CMK (cell line): Measurements from ENCODE around the gene BLVRB.
"Not testable (repeated sequence)": the region's sequence is repeated elsewhere in the genome, so short reads cannot be mapped to it uniquely, and the experiment has no call there.

ENCODE experiments used
- DNase-seq: peaks from one replicate; pipeline ENCODE4 v3.0.0-alpha.2; 2010; ENCODE audit warnings: low read depth

BLVRB gene

GRCh38 chr19:40486017-40486416 lies 20.5 kb upstream of the BLVRB start:
- DNase-seq, result no peak

DNA sequence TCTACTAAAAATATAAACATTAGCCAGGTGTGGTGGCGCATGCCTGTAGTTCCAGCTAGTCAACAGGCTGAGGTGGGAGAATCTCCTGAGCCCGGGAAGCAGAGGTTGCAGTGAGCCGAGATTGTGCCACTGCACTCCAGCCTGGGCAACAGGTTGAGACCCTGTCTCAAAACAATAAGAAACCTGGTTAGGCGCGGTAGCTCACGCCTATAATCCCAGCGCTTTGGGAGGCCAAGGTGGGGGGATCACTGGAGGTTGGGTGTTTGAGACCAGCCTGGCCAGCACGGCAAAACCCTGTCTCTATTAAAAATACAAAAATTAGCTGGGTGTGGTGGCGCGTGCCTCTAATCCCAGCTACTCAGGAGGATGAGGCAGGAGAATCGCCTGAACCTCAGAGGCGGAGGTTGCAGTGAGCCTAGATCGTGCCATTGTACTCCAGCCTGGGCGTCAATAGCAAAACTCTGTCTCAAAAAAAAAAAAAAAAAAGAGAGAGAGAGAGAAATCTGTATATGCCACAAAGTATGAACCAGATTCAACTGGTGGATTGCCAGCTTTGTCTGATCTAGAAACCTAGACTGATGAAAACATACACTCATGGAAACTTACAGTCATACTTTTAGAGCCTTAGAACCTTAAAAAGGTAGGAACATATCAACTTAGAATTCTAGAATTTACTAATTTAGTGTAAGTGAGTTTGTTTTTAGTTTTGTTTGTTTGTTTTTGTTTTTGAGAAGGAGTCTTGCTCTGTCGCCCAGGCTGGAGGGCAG lies 10.5 kb upstream of the BLVRB start:
- DNase-seq, result not testable (repeated sequence)

DNA sequence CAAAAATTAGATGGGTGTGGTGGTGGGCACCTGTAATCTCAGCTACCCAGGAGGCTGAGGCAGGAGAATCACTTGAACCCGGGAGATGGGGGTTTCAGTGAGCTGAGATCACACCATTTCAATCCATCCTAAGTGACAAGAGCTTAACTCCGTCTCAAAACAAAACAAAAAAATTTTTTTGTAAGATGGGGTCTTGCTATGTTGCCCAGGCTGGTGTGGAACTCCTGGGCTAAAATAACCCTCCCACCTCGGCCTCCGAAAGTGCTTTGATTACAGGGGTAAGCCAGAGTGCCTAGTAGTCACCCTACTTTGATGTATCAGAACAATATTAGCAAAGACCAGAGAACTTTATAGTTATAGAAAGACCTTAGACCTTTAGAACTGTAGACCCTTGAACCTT lies 9.2 kb upstream of the BLVRB start:
- no peak for DNase-seq

DNA sequence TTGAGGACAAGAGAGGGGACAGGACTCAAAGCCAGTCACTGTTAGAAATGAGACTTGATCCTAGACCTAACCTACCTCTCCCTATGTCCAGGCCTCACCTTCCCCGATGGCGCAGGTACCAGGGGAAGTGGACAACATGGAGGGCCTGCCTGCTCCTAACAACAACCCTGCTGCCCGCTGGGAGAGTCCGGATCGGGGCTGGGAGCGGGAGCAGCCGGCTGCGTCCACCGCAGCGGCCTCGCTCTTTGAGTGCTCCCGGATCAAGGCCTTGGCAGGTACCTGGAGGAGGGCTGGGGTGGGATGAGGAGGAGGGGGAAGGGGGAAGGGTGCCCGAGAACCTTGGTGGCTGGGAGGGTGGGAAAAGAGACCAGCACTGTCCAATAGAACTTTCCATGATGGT lies 7.0 kb upstream of the BLVRB start:
- DNase-seq, result no peak

- no peak for DNase-seq
These were observed 5.6 kb upstream of the BLVRB start for GRCh38 chr19:40471111-40471510.

- DNase-seq, result no peak
These were observed 3.5 kb upstream of the BLVRB start for GRCh38 chr19:40469011-40469410.

DNA sequence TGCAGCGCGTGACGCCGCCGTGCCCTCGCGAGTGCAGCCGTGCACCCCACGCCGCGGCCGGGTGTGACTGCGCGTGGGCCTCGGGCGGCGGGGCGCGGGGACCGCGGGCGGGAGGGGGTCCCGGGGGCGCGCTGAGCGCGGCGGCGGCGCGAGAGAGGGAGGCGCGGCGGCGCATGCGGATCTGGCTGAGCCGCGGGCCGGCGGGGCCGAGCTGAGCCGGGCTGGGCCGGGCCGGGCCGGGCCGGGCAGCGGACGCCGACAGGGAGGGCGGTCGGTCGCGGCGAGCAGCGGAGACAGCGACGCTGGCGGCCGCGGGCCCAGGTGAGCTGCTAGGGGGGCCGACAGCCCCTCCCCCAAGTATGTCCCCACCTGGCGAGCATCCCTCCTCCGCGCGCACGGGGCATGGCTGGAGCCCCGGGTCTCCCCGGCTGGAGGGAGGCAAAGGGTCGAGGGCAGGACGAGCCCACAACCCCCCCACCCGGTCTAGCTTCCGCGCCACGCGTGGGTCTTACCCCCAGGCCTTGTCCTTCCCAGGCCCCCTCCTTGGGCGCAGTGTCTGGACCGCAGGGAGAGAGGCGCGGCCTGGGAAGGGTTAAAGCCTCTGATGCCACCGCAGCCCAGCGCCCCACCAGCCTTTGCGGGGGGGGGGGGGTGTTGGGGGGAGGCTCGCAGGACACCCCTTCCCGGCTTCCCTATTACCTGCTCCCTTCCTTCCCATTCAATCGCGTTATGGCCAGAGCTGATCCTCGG lies 1.6 kb upstream of the BLVRB start, which contains the start of gene SPTBN4:
Gene SPTBN4, plus strand, starts transcription at position 17 of the 750 bp plus-strand sequence. CDS start 5,621 bp downstream, outside the sequence.
- no peak for DNase-seq

GRCh38 chr19:40466219-40466984 lies 857 bp upstream of the BLVRB start:
- no peak for DNase-seq

GRCh38 chr19:40465025-40465556 lies 454 bp downstream of the BLVRB start:
- DNase-seq, result peak; percentile 58

DNA sequence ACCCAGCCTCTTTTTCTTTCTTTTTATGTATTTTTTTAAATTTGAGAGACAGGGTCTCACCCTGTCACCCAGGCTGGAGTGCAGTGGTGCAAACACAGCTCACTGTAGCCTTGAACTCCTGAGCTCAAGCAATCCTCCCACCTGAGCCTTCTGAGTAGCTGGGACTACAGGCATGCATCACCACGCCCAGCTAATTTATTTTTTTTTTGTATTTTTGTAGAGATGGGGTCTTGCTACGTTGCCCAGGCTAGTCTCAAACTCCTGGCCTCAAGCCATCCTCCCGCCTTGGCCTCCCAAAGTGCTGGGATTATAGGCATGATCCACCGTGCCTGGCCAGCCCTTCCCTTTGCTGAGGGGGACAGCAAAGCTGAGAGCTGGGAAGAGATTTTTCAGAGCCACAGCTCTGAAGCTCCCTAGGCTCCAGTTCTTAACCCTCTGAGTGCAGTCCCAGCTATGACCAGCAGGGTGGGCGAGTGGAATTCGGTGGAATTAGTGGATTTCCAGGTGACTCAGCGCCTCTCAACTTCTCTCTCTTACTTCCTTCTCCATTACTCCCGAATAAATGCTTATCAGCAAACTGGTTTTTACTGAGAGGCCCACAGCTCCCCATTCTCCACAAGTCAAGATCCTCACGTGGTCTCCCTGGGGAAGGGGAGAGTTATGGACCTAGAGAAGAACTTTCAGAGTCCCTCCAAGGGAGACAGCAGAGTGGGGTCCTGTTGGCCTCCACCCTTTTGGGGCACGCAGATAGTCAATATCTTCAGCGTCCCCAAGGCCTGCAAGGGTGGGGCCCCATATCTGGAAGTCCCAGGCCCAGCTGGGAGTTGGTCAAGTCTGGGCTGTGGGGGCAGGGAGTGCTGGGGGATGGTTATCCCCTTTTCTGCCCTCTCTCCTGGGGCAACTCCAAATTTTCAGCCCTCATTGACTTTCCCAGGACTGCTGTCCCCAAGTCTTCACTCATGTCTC lies 1.2 kb downstream of the BLVRB start:
- DNase-seq, result peak; percentile 75

- DNase-seq, result not testable (repeated sequence)
These were observed 1.9 kb downstream of the BLVRB start for GRCh38 chr19:40463587-40464037.

GRCh38 chr19:40461669-40462221 lies 3.8 kb downstream of the BLVRB start:
- DNase-seq, result no peak

- no peak for DNase-seq
These were observed 5.4 kb downstream of the BLVRB start for GRCh38 chr19:40460185-40460584.

DNA sequence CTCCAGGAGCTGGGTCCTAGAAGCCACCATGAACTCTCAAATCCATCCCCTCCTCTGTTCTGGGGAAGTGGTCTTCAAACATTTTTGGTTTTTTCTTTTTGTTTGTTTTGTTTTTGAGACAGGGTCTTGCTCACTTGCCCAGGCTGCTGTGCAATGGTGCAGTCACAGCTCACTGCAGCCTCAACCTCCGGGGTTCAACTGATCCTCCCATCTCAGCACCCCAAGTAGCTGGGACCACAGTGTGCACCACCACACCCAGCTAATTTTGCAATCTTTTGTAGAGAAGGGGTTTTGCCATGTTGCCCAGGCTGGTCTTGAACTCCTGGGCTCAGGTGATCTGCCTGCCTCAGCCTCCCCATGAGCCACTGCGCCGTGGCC lies 7.0 kb downstream of the BLVRB start:
- DNase-seq, result no peak

DNA sequence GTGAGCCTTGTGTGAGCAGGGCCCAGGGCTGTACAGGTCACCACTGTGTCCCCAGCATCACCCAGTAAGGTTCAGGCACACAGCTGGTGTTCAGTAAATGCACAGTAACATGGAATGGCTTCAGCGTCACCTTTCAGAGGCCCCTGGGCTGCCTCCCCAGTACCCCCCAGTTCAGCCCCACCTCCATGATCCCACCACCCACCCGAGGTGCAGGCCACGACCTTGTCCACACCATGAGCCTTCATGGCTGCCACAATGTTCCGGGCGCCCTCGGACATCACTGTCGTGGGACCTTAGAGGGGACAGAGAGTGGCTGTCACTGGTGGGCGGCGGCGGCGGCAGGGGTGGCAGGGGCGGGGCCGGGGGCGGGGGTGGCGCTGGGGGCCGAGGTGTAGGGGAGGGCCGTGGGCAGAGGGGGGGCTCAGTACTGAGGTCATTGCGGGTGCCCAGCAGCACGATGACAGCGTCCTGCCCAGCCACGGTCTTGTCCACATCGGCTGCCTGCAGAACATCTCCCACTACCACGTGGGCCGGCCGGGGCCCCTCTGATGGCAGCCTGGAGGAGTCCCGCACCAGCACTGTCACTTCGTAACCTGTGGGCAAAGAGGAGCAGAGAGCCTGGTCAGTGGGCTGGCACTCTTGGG lies 7.5 kb downstream of the BLVRB start:
- DNase-seq, result no peak

DNA sequence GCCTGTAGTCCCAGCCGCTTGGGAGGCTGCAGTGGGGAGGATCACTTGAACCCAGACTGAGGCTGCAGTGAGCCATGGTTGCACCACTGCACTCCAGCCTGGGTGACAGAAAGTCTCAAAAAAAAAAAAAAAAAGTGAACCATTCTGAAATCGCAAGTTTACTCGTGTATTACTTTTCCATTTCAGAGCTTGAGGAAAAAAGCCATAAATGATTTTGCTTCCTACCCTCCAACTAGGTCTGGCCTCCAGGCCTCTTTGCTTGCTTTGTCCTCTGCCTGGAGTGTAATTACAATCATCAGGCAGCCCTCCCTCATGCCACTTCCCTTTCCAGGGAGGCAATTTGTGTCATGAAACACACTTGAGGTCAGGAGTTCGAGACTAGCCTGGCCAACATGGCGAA lies 8.5 kb downstream of the BLVRB start:
- DNase-seq, result no peak

GRCh38 chr19:40453943-40454342 lies 11.6 kb downstream of the BLVRB start:
- DNase-seq, result not testable (repeated sequence)

GRCh38 chr19:40453151-40453735 lies 12.3 kb downstream of the BLVRB start:
- DNase-seq, result no peak

- no peak for DNase-seq
These were observed 13.5 kb downstream of the BLVRB start for GRCh38 chr19:40452016-40452415.

GRCh38 chr19:40450664-40451063 lies 14.9 kb downstream of the BLVRB start:
- DNase-seq, result no peak
